ENCODE measurements around the gene PFN4.
A peak's percentile ranks its signal among the peaks of the same experiment; 100 is the strongest.

Gene PFN4

GRCh38 chr2:24107336-24107735 lies 15.8 kb downstream of the PFN4 start:
- H2AK5ac ChIP-seq (ENCODE audit: low read length, severe bottlenecking) = no peak overlapping the region
- no peaks in the 10 kb centered on the region for H3K79me1 ChIP-seq (replicated peaks; ENCODE audit: low read length, poor library complexity, severe bottlenecking)
- peaks cover 5% of the 10 kb centered on the region for H3K9me3 ChIP-seq (ENCODE audit: control insufficient read depth, low read length)
- no peak overlapping the region for H2BK12ac ChIP-seq (ENCODE audit: low read length in 2 of 2)
- H3K18ac ChIP-seq (ENCODE audit: low read depth in 1 of 2, low read length in 2 of 2) = no peak overlapping the region
- no peak overlapping the region for H3K4me2 ChIP-seq (ENCODE audit: low read length, poor library complexity, severe bottlenecking)
- H3K23ac ChIP-seq (ENCODE audit: low read length in 2 of 2) = no peak overlapping the region
- no peaks in the 10 kb centered on the region for H3K27me3 ChIP-seq (ENCODE audit: control insufficient read depth in 1 of 2, insufficient read depth in 1 of 2, low read length in 2 of 2)
- H3K27ac ChIP-seq (ENCODE audit: low read length, poor library complexity, severe bottlenecking) = no peak overlapping the region
- no peak for DNase-seq
- H4K8ac ChIP-seq (ENCODE audit: low read length) = no peak overlapping the region
- peaks cover 0 to 15% of the 10 kb centered on the region in 2 experiments for H3K36me3 ChIP-seq (ENCODE audit: control insufficient read depth in 1 of 2, insufficient read depth in 2 of 2, low read depth in 1 of 2, low read length in 2 of 2)
- no peak overlapping the region for H4K91ac ChIP-seq (ENCODE audit: low read length)
- H3K4me1 ChIP-seq (ENCODE audit: control insufficient read depth, insufficient read depth, low read depth, low read length) = peaks cover 3% of the 10 kb centered on the region
- H2AFZ ChIP-seq (ENCODE audit: low read depth, low read length) = no peak overlapping the region
- H3K9ac ChIP-seq (ENCODE audit: low read length) = no peak overlapping the region
- H3K4me3 ChIP-seq (ENCODE audit: insufficient read depth in 1 of 2, low read depth in 1 of 2, low read length in 2 of 2) = no peak overlapping the region
- no peak overlapping the region for H2BK120ac ChIP-seq (ENCODE audit: low read depth, low read length)
- no peak overlapping the region for H2BK5ac ChIP-seq (ENCODE audit: low read depth, low read length, poor library complexity, severe bottlenecking)
- no CpG with 5 or more reads among the region's 1 CpG for WGBS
- no peak overlapping the region for H3K14ac ChIP-seq (ENCODE audit: low read length in 2 of 2)
- H3K4ac ChIP-seq (ENCODE audit: low read depth in 1 of 2, low read length in 2 of 2) = no peak overlapping the region
- no peak overlapping the region for H2BK15ac ChIP-seq (ENCODE audit: low read depth, poor library complexity, severe bottlenecking)

- no peak overlapping the region for H2AK5ac ChIP-seq (ENCODE audit: low read length, severe bottlenecking)
- peaks cover 0 to 15% of the 10 kb centered on the region in 2 experiments for H3K36me3 ChIP-seq (ENCODE audit: control insufficient read depth in 1 of 2, insufficient read depth in 2 of 2, low read depth in 1 of 2, low read length in 2 of 2)
- no peak overlapping the region for H2BK12ac ChIP-seq (ENCODE audit: low read length in 2 of 2)
- no peak overlapping the region for H3K14ac ChIP-seq (ENCODE audit: low read length in 2 of 2)
- no peak overlapping the region for H2BK15ac ChIP-seq (ENCODE audit: low read depth, poor library complexity, severe bottlenecking)
- H3K9ac ChIP-seq (ENCODE audit: low read length) = no peak overlapping the region
- no peak overlapping the region for H3K18ac ChIP-seq (ENCODE audit: low read depth in 1 of 2, low read length in 2 of 2)
- H3K4ac ChIP-seq (ENCODE audit: low read depth in 1 of 2, low read length in 2 of 2) = no peak overlapping the region
- H3K23ac ChIP-seq (ENCODE audit: low read length in 2 of 2) = no peak overlapping the region
- peaks cover 5% of the 10 kb centered on the region for H3K9me3 ChIP-seq (ENCODE audit: control insufficient read depth, low read length)
- H3K79me1 ChIP-seq (replicated peaks; ENCODE audit: low read length, poor library complexity, severe bottlenecking) = no peaks in the 10 kb centered on the region
- H3K4me1 ChIP-seq (ENCODE audit: control insufficient read depth, insufficient read depth, low read depth, low read length) = peaks cover 3% of the 10 kb centered on the region
- H3K27me3 ChIP-seq (ENCODE audit: control insufficient read depth in 1 of 2, insufficient read depth in 1 of 2, low read length in 2 of 2) = no peaks in the 10 kb centered on the region
- no peak overlapping the region for H2BK5ac ChIP-seq (ENCODE audit: low read depth, low read length, poor library complexity, severe bottlenecking)
- H4K91ac ChIP-seq (ENCODE audit: low read length) = no peak overlapping the region
- no peak overlapping the region for H3K27ac ChIP-seq (ENCODE audit: low read length, poor library complexity, severe bottlenecking)
- H3K4me3 ChIP-seq (ENCODE audit: insufficient read depth in 1 of 2, low read depth in 1 of 2, low read length in 2 of 2) = no peak overlapping the region
- H2BK120ac ChIP-seq (ENCODE audit: low read depth, low read length) = no peak overlapping the region
- DNase-seq = no peak
- no peak overlapping the region for H4K8ac ChIP-seq (ENCODE audit: low read length)
- H2AFZ ChIP-seq (ENCODE audit: low read depth, low read length) = no peak overlapping the region
- no peak overlapping the region for H3K4me2 ChIP-seq (ENCODE audit: low read length, poor library complexity, severe bottlenecking)
These were observed 16.3 kb downstream of the PFN4 start for GRCh38 chr2:24106786-24107185.

GRCh38 chr2:24105816-24106215 lies 17.3 kb downstream of the PFN4 start:
- WGBS = 40% methylated on average over 1 of the region's 2 CpGs
- H2AFZ ChIP-seq (ENCODE audit: low read depth, low read length) = no peak overlapping the region
- no peaks in the 10 kb centered on the region for H3K27me3 ChIP-seq (ENCODE audit: control insufficient read depth in 1 of 2, insufficient read depth in 1 of 2, low read length in 2 of 2)
- no peak overlapping the region for H2BK15ac ChIP-seq (ENCODE audit: low read depth, poor library complexity, severe bottlenecking)
- H3K27ac ChIP-seq (ENCODE audit: low read length, poor library complexity, severe bottlenecking) = no peak overlapping the region
- peaks cover 5% of the 10 kb centered on the region for H3K9me3 ChIP-seq (ENCODE audit: control insufficient read depth, low read length)
- no peak overlapping the region for H2BK12ac ChIP-seq (ENCODE audit: low read length in 2 of 2)
- DNase-seq = no peak
- H3K4me3 ChIP-seq (ENCODE audit: insufficient read depth in 1 of 2, low read depth in 1 of 2, low read length in 2 of 2) = no peak overlapping the region
- no peaks in the 10 kb centered on the region for H3K79me1 ChIP-seq (replicated peaks; ENCODE audit: low read length, poor library complexity, severe bottlenecking)
- no peak overlapping the region for H2BK120ac ChIP-seq (ENCODE audit: low read depth, low read length)
- no peak overlapping the region for H4K91ac ChIP-seq (ENCODE audit: low read length)
- no peak overlapping the region for H3K18ac ChIP-seq (ENCODE audit: low read depth in 1 of 2, low read length in 2 of 2)
- no peak overlapping the region for H2AK5ac ChIP-seq (ENCODE audit: low read length, severe bottlenecking)
- no peak overlapping the region for H2BK5ac ChIP-seq (ENCODE audit: low read depth, low read length, poor library complexity, severe bottlenecking)
- no peak overlapping the region for H4K8ac ChIP-seq (ENCODE audit: low read length)
- H3K14ac ChIP-seq (ENCODE audit: low read length in 2 of 2) = no peak overlapping the region
- H3K4me1 ChIP-seq (ENCODE audit: control insufficient read depth, insufficient read depth, low read depth, low read length) = no peaks in the 10 kb centered on the region
- no peak overlapping the region for H3K4me2 ChIP-seq (ENCODE audit: low read length, poor library complexity, severe bottlenecking)
- no peak overlapping the region for H3K23ac ChIP-seq (ENCODE audit: low read length in 2 of 2)
- no peak overlapping the region for H3K9ac ChIP-seq (ENCODE audit: low read length)
- H3K4ac ChIP-seq (ENCODE audit: low read depth in 1 of 2, low read length in 2 of 2) = no peak overlapping the region
- H3K36me3 ChIP-seq (ENCODE audit: control insufficient read depth in 1 of 2, insufficient read depth in 2 of 2, low read depth in 1 of 2, low read length in 2 of 2) = peaks cover 0 to 15% of the 10 kb centered on the region in 2 experiments

GRCh38 chr2:24104906-24105305 lies 18.2 kb downstream of the PFN4 start:
- Histone ChIP-seq H2BK12ac (ENCODE audit: low read length in 2 of 2) (no peak overlapping the region), H2BK15ac (ENCODE audit: low read depth, poor library complexity, severe bottlenecking) (no peak overlapping the region), H3K23ac (ENCODE audit: low read length in 2 of 2) (no peak overlapping the region), H3K4me3 (ENCODE audit: insufficient read depth in 1 of 2, low read depth in 1 of 2, low read length in 2 of 2) (no peak overlapping the region), H2AFZ (ENCODE audit: low read depth, low read length) (no peak overlapping the region), H2AK5ac (ENCODE audit: low read length, severe bottlenecking) (no peak overlapping the region), H3K9ac (ENCODE audit: low read length) (no peak overlapping the region), H3K18ac (ENCODE audit: low read depth in 1 of 2, low read length in 2 of 2) (no peak overlapping the region), H4K91ac (ENCODE audit: low read length) (no peak overlapping the region), H3K4ac (ENCODE audit: low read depth in 1 of 2, low read length in 2 of 2) (no peak overlapping the region), H3K27me3 (ENCODE audit: control insufficient read depth in 1 of 2, insufficient read depth in 1 of 2, low read length in 2 of 2) (no peaks in the 10 kb centered on the region), H3K79me1 (replicated peaks; ENCODE audit: low read length, poor library complexity, severe bottlenecking) (no peaks in the 10 kb centered on the region), H3K14ac (ENCODE audit: low read length in 2 of 2) (peak overlapping the region in 1 of 2 experiments; percentile 3), H3K27ac (ENCODE audit: low read length, poor library complexity, severe bottlenecking) (no peak overlapping the region), H3K4me2 (ENCODE audit: low read length, poor library complexity, severe bottlenecking) (no peak overlapping the region), H3K4me1 (ENCODE audit: control insufficient read depth, insufficient read depth, low read depth, low read length) (no peaks in the 10 kb centered on the region), H3K36me3 (ENCODE audit: control insufficient read depth in 1 of 2, insufficient read depth in 2 of 2, low read depth in 1 of 2, low read length in 2 of 2) (peaks cover 0 to 15% of the 10 kb centered on the region in 2 experiments), H4K8ac (ENCODE audit: low read length) (no peak overlapping the region), H2BK5ac (ENCODE audit: low read depth, low read length, poor library complexity, severe bottlenecking) (no peak overlapping the region), H2BK120ac (ENCODE audit: low read depth, low read length) (no peak overlapping the region), H3K9me3 (ENCODE audit: control insufficient read depth, low read length) (peaks cover 5% of the 10 kb centered on the region)
- DNase-seq = no peak
- 66% methylated on average over 4 of the region's 4 CpGs for WGBS

All from mesenchymal stem cell (in vitro differentiated cells and primary cell).